HG02571 (cell line): ENCODE results near the gene ADSS2.
"Not testable (repeated sequence)": the region's sequence is repeated elsewhere in the genome, so short reads cannot be mapped to it uniquely, and the experiment has no call there.

Experiments used
- ATAC-seq: cut with Tn5 transposase; IDR thresholded peaks from one replicate; pipeline ENCODE4 v1.9.1; 2021; ENCODE audit warnings: mild to moderate bottlenecking, moderate library complexity; ENCODE audit not compliant: unreplicated experiment

ADSS2 gene

DNA sequence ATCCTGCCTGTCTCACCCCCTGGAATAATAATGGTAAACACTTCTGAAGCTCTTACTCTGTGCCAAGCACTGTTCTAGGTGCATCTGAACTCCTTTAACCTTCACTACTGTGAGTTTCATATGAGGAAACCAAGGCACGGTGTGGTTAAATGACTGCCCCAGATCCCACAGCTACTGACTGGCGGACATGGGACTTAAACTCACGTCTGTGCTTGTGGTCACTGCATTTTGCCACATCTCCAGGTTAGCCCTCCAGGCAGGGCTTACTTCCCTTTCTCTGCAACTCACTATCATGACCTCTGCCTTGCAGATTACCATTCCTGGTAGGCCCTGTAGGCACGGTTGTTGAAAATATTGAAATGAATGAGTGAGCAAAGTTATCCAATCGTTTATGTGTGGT is 83.4 kb downstream of the ADSS2 start:
- ATAC-seq: no peak

DNA sequence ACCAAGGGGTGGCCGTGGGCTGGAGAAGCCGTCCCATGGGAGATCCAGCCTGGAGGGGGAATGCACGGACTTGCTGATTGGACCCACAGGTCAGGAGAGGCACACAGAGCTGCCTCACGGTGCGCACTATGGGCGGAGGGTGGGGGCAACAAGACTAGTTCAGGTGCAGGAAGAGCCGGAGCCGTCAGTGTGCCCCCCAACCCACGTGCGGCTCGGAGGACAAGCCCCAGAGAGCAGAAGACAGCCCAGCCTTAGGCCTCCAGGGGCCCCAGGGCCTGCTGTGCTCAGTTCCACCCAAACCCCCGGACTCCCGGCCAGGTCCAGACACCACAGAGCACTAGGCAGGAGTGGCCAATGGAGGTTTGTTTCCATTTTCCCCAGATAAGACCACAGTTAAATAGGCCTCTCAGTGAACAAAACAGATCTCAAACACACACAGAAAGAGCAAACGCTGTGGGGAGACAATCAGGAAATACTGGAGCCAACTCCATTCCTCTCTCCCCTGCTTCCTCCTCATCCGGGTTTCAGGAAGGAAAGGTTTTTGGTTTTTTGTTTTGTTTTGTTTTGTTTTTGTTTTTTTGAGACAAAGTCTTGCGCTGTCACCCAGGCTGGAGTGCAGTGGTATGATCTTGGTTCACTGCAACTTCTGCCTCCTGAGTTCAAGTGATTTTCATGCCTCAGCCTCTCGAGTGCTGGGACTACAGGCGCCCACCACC is 84.2 kb downstream of the ADSS2 start:
- no peak for ATAC-seq

DNA sequence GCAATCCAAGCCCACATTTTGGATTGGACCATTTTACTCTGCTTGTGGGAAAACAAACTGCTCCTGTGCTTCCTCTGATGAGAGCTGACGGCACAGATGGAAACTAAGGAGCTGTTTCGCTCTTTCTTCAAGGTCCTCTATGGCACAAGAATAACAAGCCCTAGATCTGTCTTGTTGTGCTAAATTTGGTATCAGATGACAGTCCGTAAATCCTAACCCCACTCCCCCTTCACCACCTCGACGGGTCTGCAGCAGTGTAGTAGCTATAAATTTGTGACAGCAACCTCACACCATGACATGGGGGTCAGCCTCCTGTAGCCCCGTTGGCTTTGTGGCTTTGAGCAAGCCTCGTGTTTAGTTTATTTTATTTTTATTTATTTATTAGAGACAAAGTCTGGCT is 85.9 kb downstream of the ADSS2 start:
- no peak for ATAC-seq

DNA sequence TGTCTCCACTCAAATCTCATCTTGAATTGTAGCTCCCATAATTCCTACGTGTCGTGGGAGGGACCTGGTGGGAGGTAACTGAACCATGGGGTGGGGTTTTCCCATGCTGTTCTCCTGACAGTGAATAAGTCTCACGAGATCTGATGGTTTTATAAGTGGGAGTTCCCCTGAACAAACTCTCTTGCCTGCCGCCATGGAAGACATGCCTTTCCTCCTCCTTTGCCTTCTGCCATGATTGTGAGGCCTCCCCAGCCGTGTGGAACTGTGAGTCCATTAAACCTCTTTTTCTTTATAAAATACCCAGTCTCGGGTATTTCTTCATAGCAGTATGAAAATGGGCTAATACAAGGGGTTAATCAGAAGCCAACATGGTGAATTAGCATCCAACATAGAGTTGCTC is 86.4 kb downstream of the ADSS2 start:
- ATAC-seq: not testable (repeated sequence)

DNA sequence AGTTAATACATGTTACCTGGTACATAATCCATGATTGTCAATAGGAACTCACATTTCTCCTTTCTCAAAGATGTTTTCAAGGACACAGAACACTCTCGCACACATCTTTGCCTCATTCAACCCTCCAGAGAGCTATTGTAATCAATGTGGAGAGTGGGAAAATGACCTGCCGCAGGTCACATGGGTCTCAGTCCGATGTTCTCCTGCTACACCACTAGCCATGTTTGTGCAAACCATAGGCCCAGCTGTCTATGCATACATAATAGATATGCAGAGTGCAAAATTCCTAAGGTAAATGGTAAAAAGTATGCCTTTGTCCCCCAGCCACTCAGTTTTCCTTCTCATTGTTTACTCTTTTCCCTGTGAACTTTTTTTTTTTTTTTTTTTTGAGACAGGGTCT is 89.2 kb downstream of the ADSS2 start:
- no peak for ATAC-seq

DNA sequence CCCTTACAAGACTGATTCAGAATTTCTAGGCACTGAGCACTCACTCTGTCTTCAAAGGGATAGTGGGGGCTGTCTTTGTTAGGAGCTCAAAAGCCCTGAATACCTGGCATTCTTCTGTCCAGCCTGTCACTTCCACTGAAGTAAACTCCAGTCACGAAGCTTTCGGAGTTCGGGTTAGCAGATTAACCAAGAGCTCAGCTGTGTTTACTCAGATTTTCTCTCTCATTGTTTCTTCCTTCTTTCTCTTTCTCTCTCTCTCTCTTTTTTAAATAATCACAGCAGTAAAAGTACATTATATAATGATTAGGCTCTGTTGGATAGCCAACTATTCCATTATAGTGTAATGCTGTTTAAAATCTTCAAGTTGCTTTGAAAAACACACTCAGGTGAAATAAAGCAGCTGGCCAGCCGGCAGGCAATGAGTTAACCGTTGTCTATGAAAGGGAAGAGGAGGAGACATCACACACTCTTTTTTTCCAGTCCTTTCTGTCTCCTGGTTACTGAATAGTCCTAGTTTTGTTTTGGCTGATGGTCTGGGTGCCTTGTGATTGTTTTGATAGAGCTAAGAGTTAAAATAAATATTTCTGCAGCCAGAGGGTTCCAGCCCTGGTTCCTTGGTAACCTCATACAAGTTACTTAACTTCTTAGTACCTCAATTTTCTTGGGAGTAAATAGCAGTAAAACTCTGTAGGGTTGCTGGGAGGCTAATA is 89.8 kb downstream of the ADSS2 start:
- no peak for ATAC-seq
